ENCODE measurements around the gene NANOG. TPM values are rescaled to one million over a fixed set of nuclear protein-coding genes. Genes with fewer than 3 reads are reported as not detected.
"Not testable (repeated sequence)": the region's sequence is repeated elsewhere in the genome, so short reads cannot be mapped to it uniquely, and the experiment has no call there.

Gene NANOG
- total RNA-seq, 1 experiment from 2014 or later = 0.62 TPM

- H3K27me3 ChIP-seq (ENCODE audit: control insufficient read depth, insufficient read depth, low read length); H3K27ac ChIP-seq (ENCODE audit: low read length); H3K36me3 ChIP-seq (ENCODE audit: control insufficient read depth, insufficient read depth, low read length); DNase-seq (ENCODE audit: low read depth, low spot score); ATAC-seq; H3K4me3 ChIP-seq (ENCODE audit: low read depth in 2 of 2, low read length in 2 of 2); POLR2A ChIA-PET; intact Hi-C loops (cut with micrococcal nuclease; ENCODE audit: unreplicated experiment); H3K9me3 ChIP-seq (ENCODE audit: control insufficient read depth, insufficient read depth, low read depth, low read length); in situ Hi-C loops (cut with HindIII; ENCODE audit: low pct_unique_long_range_greater_than_20kb, low sequenced_read_pairs); CTCF ChIA-PET; BruUV-seq (replicated peaks); H3K4me1 ChIP-seq (ENCODE audit: control insufficient read depth, insufficient read depth, low read length): not testable (repeated sequence)
Observed at GRCh38 chr12:7842444-7842843, 53.2 kb downstream of the NANOG start.

DNA sequence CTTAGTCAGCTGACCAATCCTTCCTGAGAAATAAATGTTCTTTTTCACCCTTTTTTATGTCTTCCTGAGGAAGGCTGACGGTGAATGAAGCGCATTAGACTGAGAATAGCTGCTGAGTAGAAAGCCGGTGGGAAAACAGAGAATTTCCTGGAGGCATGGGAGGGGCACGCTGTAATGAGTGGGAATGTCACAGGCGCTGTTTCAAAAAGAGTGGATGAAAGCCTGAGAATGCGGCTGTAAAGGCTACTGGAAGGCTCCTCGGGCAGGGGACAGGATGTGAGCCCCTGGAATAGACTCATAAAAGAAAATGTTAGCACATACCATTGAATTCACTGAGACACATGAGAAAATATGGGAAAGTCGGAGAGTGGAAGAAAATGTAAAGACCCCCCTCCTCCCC lies 53.9 kb downstream of the NANOG start:
- H3K9me3 ChIP-seq (ENCODE audit: control insufficient read depth, insufficient read depth, low read depth, low read length); H3K4me1 ChIP-seq (ENCODE audit: control insufficient read depth, insufficient read depth, low read length); ATAC-seq; in situ Hi-C loops (cut with HindIII; ENCODE audit: low pct_unique_long_range_greater_than_20kb, low sequenced_read_pairs); POLR2A ChIA-PET; intact Hi-C loops (cut with micrococcal nuclease; ENCODE audit: unreplicated experiment); DNase-seq (ENCODE audit: low read depth, low spot score); BruUV-seq (replicated peaks); CTCF ChIA-PET; H3K36me3 ChIP-seq (ENCODE audit: control insufficient read depth, insufficient read depth, low read length); H3K27me3 ChIP-seq (ENCODE audit: control insufficient read depth, insufficient read depth, low read length); H3K27ac ChIP-seq (ENCODE audit: low read length); H3K4me3 ChIP-seq (ENCODE audit: low read depth in 2 of 2, low read length in 2 of 2): not testable (repeated sequence)

- H3K36me3 ChIP-seq (ENCODE audit: control insufficient read depth, insufficient read depth, low read length); H3K27ac ChIP-seq (ENCODE audit: low read length); in situ Hi-C loops (cut with HindIII; ENCODE audit: low pct_unique_long_range_greater_than_20kb, low sequenced_read_pairs); H3K9me3 ChIP-seq (ENCODE audit: control insufficient read depth, insufficient read depth, low read depth, low read length); BruUV-seq (replicated peaks); H3K27me3 ChIP-seq (ENCODE audit: control insufficient read depth, insufficient read depth, low read length); POLR2A ChIA-PET; ATAC-seq; CTCF ChIA-PET; H3K4me1 ChIP-seq (ENCODE audit: control insufficient read depth, insufficient read depth, low read length); DNase-seq (ENCODE audit: low read depth, low spot score); intact Hi-C loops (cut with micrococcal nuclease; ENCODE audit: unreplicated experiment); H3K4me3 ChIP-seq (ENCODE audit: low read depth in 2 of 2, low read length in 2 of 2): not testable (repeated sequence)
Observed at GRCh38 chr12:7843583-7843982, 54.4 kb downstream of the NANOG start.

- TF ChIP-seq, protein P1, sequence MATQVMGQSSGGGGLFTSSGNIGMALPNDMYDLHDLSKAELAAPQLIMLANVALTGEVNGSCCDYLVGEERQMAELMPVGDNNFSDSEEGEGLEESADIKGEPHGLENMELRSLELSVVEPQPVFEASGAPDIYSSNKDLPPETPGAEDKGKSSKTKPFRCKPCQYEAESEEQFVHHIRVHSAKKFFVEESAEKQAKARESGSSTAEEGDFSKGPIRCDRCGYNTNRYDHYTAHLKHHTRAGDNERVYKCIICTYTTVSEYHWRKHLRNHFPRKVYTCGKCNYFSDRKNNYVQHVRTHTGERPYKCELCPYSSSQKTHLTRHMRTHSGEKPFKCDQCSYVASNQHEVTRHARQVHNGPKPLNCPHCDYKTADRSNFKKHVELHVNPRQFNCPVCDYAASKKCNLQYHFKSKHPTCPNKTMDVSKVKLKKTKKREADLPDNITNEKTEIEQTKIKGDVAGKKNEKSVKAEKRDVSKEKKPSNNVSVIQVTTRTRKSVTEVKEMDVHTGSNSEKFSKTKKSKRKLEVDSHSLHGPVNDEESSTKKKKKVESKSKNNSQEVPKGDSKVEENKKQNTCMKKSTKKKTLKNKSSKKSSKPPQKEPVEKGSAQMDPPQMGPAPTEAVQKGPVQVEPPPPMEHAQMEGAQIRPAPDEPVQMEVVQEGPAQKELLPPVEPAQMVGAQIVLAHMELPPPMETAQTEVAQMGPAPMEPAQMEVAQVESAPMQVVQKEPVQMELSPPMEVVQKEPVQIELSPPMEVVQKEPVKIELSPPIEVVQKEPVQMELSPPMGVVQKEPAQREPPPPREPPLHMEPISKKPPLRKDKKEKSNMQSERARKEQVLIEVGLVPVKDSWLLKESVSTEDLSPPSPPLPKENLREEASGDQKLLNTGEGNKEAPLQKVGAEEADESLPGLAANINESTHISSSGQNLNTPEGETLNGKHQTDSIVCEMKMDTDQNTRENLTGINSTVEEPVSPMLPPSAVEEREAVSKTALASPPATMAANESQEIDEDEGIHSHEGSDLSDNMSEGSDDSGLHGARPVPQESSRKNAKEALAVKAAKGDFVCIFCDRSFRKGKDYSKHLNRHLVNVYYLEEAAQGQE (IDR thresholded peaks at IDR 0.05; ENCODE audit: insufficient read depth in 1 of 2, low read depth in 2 of 2, low read length in 1 of 2) = no peak
- TF ChIP-seq CTCF (IDR thresholded peaks at IDR 0.05) (no peak), TCF7L2 (IDR thresholded peaks at IDR 0.05; ENCODE audit: low read depth, low read length) (no peak), POLR2AphosphoS5 (IDR thresholded peaks at IDR 0.05; ENCODE audit: low read depth, low read length) (no peak), SIN3A (IDR thresholded peaks at IDR 0.05; ENCODE audit: borderline replicate concordance, insufficient read depth, low read depth, low read length) (no peak)
- Histone ChIP-seq H3K9me3 (ENCODE audit: control insufficient read depth, insufficient read depth, low read depth, low read length) (no peaks in the 10 kb centered on the region), H3K4me3 (ENCODE audit: low read depth in 2 of 2, low read length in 2 of 2) (no peak overlapping the region), H3K36me3 (ENCODE audit: control insufficient read depth, insufficient read depth, low read length) (no peaks in the 10 kb centered on the region), H3K27me3 (ENCODE audit: control insufficient read depth, insufficient read depth, low read length) (no peaks in the 10 kb centered on the region), H3K4me1 (ENCODE audit: control insufficient read depth, insufficient read depth, low read length) (no peaks in the 10 kb centered on the region), H3K27ac (ENCODE audit: low read length) (no peak overlapping the region)
- no peak for DNase-seq (ENCODE audit: low read depth, low spot score)
- intact Hi-C loops (cut with micrococcal nuclease; ENCODE audit: unreplicated experiment) = no loop called here
- no TSS peak for BruUV-seq (replicated peaks)
- no peak for ATAC-seq
- ChIA-PET POLR2A (no interaction called here), CTCF (no interaction called here)
- in situ Hi-C loops (cut with HindIII; ENCODE audit: low pct_unique_long_range_greater_than_20kb, low sequenced_read_pairs) = no loop called here
Observed at GRCh38 chr12:7844116-7844515, 54.9 kb downstream of the NANOG start.

DNA sequence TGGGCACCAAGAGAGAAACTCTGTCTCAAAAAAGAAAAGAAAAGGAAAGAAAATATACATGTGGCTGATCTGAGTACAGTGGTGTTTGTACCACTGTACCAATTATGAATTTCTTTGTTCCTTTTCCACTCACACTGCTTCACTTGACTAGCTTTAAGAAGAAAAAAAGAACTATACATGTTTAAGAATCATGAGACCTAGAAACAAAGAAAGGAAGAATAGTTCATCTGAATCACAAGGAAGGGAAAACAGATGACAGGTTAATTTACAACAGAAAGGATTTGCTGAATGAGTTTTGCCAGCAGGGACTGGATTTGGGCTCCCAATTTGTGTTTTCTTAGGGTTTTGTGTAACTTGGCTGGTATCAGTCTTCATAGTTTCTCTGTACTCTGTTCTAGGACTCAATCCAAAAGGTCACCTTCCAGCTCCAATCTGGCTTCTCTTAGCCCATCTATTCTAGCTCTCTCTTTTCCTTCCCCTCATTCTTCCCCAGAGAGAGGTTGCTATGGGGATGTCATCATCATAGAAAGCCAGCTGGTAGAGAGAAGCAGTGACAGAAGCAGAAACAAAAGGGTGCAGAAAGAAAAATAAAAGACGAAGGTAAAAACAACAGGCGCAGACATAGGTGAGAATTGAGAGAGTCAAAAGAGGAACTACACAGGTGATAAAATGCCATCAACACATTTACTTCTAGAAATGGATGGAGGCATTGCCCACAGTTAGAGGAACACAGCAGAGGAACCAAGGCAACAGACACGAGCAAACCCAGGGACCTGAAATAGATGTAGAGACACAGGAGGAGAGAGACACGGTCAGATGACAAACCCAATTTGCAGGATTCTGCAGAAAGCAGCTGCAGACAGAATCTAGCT lies 58.3 kb downstream of the NANOG start:
- H3K4me1 ChIP-seq (ENCODE audit: control insufficient read depth, insufficient read depth, low read length); in situ Hi-C loops (cut with HindIII; ENCODE audit: low pct_unique_long_range_greater_than_20kb, low sequenced_read_pairs); H3K4me3 ChIP-seq (ENCODE audit: low read depth in 2 of 2, low read length in 2 of 2); CTCF ChIA-PET; DNase-seq (ENCODE audit: low read depth, low spot score); POLR2A ChIA-PET; H3K27ac ChIP-seq (ENCODE audit: low read length); H3K9me3 ChIP-seq (ENCODE audit: control insufficient read depth, insufficient read depth, low read depth, low read length); H3K36me3 ChIP-seq (ENCODE audit: control insufficient read depth, insufficient read depth, low read length); ATAC-seq; H3K27me3 ChIP-seq (ENCODE audit: control insufficient read depth, insufficient read depth, low read length); BruUV-seq (replicated peaks); intact Hi-C loops (cut with micrococcal nuclease; ENCODE audit: unreplicated experiment): not testable (repeated sequence)
